ENCODE results near the gene PRSS21.

Gene PRSS21

DNA sequence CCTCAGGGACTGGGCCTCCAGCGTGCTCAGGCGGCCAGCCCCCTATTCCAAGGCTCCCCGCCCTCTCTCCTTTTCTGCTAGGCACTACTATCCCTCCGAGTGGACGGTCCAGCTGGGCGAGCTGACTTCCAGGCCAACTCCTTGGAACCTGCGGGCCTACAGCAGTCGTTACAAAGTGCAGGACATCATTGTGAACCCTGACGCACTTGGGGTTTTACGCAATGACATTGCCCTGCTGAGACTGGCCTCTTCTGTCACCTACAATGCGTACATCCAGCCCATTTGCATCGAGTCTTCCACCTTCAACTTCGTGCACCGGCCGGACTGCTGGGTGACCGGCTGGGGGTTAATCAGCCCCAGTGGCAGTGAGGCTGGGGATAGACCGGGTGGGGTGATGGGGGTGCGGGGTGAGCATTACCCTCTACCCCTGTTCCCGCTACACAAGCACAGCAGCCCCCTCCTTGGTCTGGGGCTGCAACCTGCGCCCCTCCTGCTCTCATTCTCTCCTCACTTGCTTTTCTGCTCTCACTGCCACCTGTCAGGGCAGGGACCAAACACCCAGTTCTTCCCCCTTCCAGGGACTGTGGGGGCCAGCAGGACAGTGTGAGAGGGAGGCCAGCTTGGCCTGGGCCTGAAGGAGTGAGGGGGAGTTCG is 17.7 kb upstream of the PRSS21 start:
- intact Hi-C loops (cut with DNase I) = no loop called here
- DNase-seq = peak in 2 of 10 donors; percentile 44 to 55

DNA sequence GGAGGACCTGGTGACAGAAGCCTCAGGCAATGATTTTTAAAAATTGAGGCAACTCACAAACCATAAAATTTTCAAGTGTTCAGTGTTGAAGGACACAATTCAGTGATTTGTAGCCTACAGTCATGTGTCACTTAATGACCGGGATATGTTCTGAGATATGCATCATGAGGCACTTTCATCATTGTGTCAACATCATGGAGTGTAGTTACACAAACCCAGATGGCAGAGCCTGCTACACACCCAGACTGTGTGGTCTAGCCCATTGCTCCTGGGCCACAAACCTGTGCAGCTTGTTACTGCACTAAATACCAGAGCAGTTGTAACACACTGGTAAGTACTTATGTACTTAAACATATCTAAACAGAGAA is 17.2 kb upstream of the PRSS21 start:
- peak in 1 of 10 donors; percentile 21 for DNase-seq
- intact Hi-C loops (cut with DNase I) = no loop called here

DNA sequence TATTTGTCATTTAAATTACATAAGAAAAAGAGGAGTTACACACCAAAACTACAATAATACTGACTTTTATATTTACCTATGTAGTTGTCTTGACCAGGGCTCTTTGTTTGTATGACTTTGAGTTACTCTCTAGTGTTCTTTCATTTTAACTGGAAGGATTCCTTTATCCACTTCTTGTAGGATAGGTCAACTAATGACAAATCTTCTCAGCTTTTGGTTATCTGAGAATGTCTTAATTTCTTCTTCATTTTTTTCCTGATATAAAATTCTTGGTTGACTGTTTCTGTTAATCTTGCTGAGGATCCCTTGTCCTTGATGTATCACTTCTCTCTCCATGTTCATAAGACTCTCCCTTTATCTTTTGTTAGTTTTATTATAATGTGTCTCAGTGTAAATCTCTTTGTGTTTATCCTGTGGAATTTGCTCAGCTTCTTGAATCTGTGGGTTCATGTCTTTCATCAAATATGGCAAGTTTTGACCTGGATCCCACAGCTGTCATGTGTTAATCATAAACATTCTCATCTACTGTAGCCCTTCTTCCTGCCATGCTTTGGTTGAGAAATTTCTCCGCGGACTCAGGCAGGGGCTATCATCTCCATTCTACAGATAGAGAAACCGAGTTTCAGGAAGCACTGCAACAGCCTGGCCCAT is 13.4 kb upstream of the PRSS21 start:
- intact Hi-C loops (cut with DNase I) = no loop called here
- DNase-seq = no peak

DNA sequence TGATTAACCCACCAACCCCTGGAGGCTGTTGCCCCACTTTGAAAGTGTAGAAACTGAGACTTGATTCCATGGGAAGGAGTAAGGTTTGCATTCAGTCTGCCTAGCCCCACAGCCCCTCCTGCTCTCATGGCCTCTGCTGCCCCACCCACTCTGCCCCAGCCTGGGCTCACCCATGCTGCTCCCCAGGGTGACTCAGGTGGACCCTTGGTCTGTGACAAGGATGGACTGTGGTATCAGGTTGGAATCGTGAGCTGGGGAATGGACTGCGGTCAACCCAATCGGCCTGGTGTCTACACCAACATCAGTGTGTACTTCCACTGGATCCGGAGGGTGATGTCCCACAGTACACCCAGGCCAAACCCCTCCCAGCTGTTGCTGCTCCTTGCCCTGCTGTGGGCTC is 12.3 kb upstream of the PRSS21 start:
- intact Hi-C loops (cut with DNase I) = no loop called here
- peak in 1 of 10 donors; percentile 36 for DNase-seq

DNA sequence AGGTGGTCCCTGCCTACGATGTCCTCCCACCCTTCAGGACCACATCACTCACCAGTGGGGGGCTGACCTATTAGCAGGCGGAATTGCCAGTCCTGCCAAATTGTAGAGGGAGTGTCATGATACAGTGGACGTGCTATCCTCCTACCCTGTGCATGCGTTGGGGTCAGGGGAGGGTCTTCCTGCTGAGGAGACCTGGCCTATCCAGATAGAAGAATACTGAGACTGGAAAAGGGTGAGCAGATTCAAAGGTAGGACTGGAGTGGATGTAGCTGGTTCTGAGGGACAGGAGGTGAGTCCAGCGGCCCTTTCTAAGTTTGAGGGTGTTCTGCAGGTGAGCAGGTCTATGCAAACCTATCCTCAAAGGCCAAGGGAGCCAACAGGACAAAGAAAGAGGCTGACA is 10.8 kb upstream of the PRSS21 start:
- intact Hi-C loops (cut with DNase I) = no loop called here
- peak in 2 of 10 donors; percentile 9 to 26 for DNase-seq

DNA sequence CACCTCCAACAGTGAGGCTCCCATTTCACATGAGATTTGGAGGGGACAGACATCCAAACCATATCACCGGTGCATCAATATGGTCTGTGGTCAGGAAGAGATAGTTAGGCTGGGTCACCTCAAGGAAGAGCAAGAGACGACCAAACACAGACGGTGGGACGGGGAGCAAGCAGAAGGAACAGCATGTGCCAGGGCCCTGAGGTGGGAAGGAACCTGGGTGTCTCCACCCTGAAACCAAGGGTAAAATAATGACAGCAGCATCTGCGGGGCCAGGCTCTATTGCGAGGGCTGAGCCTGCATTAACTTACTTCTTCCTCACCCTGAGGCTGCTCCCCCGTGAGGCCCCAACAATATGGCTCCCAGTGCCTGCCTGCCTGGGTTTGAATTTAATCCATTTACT is 8.9 kb upstream of the PRSS21 start:
- intact Hi-C loops (cut with DNase I) = no loop called here
- DNase-seq = peak in 2 of 10 donors; percentile 17 to 31

DNA sequence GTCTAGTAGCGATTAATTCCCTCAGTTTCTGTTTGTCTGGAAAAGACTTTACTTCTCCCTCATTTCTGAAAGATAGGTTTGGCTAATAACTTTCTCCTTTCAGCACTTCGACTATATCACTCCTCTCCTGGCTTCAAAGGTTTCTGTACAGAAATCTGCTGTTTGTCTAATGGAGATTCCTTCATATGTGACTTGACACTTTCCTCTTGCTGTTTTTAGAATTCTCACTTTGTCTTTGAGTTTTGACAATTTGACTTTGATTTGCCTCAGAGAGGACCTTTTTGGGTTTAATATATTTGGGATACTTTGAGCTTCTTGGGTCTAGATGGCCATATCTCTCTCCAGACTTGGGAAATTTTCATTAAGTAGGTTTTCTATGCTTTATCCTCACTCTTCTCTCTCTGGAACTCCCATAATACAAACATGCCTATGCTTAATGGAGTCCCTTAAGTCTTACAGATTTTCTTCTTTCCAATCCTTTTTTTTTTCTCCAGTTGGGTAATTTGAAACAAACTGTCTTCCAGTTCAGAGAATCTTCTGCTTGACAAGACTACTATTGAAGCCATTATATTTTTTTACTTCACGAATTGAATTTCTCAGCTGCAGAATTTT is 7.8 kb upstream of the PRSS21 start:
- intact Hi-C loops (cut with DNase I) = no loop called here
- no peak for DNase-seq

DNA sequence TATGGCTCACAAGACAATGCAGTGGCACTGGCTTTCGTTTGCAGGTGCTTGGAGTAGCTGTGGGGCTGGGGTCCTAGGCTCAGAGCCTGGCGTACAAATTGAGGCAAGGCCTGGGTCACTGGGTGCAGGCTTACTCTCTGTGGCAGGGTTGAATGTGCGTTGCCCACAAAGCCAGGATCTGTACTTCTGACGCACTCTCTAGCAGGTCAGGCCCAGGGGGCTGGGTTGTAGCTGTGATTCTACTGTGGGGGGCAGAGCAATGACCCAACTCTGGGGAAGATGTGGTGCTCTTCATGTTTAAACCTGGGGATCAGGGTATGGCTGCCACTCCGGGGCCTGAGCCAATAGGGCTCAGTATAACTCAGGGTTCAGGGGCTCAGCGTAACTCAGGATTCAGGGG is 6.4 kb upstream of the PRSS21 start:
- DNase-seq = no peak
- intact Hi-C loops (cut with DNase I) = no loop called here

DNA sequence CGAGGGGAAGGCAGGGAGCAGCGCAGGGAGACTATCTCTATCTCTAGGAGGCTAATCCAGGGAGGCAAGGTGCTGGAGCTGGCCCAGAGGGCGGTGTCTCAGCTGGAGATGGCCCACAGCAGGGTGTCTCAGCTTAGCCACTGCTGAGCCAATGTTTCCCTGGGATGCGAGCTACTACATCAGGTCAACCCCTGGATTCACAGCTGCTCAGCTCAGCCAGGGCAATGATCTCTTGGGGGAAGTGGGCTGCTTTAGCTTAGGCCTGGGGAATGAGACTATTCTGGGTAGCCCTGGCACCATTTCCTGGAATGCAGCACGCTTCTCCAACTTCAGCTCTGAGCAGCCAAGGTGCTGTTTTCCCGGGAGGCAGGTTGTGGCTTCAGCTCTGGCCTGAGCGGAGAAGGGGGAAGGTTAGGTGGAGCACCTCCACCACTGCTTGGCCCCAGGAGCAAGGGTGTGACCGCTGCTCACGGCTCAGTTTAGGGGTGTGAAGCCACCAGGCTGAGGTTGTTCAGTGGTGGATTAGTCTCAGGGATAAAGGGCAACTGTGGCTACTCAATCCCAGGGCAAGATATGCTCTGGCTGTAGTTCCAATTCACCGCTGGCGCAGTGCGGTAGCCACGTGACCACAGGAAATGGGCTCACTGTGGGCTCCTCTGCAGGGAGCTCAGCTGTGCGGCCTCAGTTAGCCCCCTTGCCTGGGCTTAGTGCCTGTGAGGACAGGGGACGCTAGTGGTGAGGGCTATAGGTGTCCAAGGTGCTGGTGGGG is 5.2 kb upstream of the PRSS21 start:
- peak in 2 of 10 donors; percentile 67 to 73 for DNase-seq
- intact Hi-C loops (cut with DNase I) = no loop called here

DNA sequence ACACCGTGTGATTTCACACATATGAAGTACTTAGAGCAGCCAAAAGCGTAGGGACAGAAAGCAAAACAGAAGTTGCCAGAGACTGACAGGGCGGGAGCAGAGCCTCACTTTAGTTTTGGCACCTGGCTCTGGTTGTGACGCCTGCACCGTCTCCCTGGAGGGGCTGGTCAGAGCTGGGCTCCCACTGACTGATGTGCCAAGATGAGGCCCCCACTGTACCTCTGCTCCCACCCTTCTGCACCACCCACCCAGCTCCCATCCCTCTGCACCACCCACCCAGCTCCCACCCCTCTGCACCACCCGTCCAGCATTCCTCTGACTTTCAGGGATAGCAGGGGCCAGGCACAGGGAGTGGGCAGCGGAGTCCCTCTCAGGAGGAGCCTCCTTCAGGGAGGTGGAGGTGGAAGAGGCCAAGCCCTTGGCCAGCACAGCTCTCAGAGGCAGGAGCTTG is 3.2 kb upstream of the PRSS21 start:
- intact Hi-C loops (cut with DNase I) = no loop called here
- peak in 2 of 10 donors; percentile 27 to 88 for DNase-seq

DNA sequence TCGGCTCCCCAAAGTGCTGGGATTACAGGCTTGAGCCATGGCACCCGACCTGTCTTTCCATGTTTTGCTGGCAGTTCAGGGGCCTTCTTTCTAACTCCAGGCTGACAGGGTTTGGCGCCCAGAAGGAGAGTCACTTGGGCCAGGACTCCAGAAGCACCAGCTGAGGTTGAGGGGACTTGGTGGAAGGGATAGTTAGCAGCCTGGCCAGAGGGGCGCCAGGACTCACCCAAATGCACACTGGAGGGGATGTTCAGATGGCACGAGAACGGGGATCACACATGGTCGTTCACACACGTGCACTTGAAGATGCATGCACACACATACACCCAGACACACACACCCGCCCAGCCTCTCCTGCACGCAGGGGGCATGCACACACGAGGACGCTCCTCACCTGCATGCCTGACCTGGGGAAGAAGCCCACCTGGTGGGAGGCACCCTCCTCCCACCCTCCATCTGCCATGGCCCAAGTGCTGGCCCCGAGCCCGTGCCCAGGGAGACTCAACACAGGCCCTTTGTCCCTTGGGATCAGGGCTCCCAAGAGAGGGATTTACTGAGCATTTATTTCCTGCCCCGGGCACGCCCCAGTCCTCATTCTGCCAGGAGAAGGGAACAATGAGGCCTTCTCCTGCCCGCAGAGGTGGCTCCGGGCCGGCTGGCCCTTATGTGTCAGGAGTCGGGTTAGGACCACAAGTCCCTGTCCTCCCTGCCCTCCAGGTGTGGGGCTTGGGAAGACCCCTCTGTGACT is 2.3 kb upstream of the PRSS21 start:
- DNase-seq = peak in 1 of 10 donors; percentile 64
- intact Hi-C loops (cut with DNase I) = no loop called here

DNA sequence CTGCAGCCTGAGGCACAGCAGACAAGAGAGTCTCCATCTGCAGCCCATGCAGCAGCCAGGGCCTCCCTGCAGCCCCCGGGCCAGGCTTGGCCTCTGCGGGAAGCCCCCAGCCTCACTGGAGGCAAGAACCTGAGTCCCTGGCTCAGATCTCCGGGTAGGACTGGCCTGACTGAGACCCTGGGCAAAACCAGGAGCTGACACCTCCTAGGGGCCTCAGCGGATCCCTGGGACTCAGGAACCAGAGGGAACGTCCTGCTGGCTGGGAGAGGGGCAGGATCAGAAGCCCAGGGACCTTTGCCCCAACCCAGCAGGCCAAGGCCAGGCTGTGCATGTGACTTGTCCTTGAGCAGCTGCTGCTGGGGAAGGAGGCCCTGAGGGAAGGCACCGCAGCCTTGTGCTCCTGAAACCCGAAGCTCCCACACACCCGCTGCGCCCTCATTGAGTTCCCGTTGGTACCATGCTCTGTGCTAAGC is 1.7 kb upstream of the PRSS21 start:
- peak in 2 of 10 donors; percentile 49 to 74 for DNase-seq
- intact Hi-C loops (cut with DNase I) = no loop called here

DNA sequence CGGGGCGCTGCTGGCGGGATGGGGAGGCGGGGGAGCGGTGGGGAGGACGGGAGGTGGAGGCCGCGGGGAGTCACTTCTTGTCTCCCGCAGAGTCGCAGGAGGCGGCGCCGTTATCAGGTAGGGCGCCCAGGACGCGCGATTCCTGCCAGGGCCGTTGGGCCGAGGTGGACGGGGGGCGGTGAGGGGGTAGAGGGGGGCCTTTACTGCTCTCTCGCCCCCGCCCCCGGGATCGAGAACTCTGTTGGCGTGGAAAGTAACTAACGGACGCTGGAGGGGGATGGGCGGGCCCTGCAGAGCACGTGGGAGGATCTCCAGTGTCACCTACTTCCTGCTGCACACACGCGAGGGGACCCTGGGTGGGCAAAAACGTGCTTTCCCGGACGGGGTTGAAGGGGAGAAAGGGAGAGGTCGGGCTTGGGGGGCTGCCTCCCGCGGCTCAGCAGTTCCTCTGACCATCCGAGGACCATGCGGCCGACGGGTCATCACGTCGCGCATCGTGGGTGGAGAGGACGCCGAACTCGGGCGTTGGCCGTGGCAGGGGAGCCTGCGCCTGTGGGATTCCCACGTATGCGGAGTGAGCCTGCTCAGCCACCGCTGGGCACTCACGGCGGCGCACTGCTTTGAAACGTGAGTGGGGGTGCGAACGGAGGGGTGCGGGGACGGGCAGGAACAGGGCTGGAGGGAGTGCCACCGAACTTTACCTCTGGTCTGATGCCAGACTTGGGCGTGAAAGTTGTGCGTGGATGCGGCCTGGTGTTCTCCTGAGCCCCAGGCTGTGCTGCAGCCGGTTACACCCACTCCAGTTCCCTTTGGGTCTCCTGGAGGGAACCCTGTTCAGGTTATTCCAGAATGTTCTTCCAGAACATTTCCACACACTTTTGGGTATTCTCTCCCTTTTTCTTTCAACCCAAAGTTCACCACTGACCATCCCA is 569 bp downstream of the PRSS21 start:
- DNase-seq = peak in 2 of 10 donors; percentile 74 to 82
- intact Hi-C loops (cut with DNase I) = no loop called here

DNA sequence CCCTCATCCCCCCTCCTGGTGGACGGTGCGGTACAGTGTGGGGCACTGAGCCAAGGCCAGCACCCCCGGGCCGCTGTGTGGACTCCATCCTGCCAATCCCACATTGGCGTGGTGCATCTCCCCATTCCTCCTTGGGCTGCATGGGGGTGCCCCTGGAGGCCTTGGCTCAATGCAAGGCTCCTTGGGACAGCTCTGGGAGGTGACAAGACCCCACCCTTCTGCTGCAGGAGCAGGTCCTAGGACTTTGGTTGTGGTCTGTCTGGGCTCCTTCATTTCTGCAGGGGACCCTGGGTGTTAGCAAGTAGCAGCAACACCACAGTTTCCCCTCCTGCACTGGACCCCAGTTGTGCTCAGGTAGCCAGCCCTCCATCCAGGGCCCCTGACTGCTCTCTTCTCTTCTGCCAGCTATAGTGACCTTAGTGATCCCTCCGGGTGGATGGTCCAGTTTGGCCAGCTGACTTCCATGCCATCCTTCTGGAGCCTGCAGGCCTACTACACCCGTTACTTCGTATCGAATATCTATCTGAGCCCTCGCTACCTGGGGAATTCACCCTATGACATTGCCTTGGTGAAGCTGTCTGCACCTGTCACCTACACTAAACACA is 1.3 kb downstream of the PRSS21 start:
- DNase-seq = peak in 2 of 10 donors; percentile 44 to 66
- intact Hi-C loops (cut with DNase I) = no loop called here

DNA sequence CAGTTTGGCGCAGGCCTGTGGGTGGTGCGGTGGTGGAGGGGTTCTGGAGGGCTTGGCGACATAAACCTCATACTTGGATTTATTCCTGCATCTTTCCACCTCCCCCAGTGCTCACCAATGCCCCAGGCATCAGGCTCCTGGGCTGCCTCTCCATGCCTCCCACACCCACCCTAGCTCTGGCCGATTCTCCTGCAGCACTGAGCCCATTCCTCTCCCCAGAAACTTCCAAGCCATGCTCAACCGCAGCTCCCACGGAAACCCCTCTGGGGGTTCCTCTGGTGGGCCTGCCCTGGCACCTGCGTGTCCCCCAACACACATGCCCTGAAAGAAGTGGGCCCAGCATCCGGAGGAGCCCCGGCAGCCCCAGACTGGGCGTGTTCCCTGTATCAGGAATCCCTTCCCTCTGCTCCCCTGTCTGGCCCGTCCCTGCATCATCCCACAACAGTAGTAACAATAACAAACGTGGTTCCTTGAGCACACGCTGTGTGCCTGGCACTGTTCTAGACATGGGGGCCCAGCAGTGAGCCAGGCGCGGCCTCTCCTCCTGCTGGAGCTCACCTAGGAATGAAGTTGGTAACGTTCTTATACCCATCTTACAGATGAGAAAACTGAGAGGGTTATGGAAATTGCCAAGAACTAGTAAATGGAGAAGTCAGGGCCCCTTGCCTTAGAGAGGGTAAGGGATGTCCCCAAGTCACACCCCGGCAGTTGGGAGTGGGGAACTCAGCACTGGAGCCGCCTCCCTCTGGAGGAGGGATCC is 2.3 kb downstream of the PRSS21 start:
- intact Hi-C loops (cut with DNase I) = no loop called here

DNA sequence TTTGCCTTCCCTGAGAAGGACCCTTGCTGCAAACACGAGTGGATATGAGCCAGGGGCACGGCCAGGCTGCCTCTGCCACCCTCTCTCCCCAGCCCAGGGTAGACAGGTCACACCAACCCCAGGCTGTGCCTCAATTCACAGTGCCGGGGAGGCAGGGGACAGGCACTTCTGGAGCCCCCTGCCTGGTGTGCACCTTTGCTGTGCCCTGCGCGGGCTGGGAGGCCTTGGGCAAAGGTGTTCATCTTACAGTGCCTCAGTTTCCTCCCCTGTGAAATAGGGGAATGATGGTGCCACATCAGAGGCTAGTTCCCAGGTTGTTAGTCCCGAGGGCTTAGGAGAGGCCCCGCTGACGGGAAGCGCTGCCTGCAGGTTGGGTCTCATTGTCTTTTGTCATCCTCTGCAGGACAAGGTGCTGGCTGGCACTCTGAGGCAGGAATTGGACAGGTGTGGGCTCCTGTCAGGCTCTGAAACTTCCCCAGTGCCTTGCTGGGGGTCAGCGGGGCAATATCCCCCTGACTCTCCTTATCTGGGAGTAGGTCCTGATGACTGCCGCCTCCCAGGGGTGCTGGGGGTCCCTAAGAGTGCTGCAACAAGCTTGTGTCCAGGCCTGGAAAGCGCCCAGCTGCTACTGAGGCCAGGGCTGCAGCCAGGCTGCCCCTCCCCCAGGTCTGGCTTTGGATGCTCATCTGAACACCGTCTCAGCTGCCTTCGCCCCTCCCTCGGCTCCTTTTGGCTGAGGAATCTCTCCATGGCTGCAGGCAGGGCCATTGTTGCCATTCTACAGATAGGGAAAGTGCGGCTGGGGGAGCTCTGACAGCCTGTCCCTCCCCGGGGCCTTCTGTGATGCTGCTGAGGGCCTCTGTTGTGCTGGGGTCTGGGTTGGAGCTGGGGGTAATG is 3.1 kb downstream of the PRSS21 start:
- peak in 4 of 10 donors; percentile 4 to 53 (median 46) for DNase-seq
- intact Hi-C loops (cut with DNase I) = no loop called here

More for the DNA sequence above, 2.3 kb downstream of the PRSS21 start:
- DNase-seq = peak in 3 of 10 donors; percentile 23 to 52 (median 43)

Measured in posterior cingulate gyrus (tissue), 11 donors.